ENCODE measurements around the gene TXNL4A. TPM values are rescaled to one million over a fixed set of nuclear protein-coding genes. Genes with fewer than 3 reads are reported as not detected.

Gene TXNL4A
- total and polyA plus RNA-seq, 9 donors: 9.4 to 57.1 (median 42.3) TPM

DNA sequence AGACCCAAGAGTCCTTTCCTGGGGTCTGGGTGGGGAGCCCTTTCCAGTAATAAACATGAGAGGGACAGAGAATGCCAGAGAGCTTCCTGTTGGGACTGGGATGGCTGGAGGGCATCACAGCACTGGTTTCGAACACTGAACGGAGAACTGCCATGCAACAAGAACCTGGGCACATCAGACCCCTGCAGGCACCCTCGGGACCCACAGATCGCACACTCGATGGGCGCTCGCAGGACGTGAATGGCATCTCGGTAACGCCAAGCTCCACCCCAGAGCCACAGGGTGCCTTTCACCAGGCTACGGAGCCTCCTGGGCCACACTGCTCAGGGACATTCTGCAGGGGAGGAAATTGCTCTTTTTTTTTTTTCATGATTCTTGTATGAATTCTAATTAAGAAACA lies 62.1 kb downstream of the TXNL4A start:
- DNase-seq: peak; percentile 9 to 30 (median 14)
- Histone ChIP-seq H3K36me3 (no peaks in the 10 kb centered on the region), H3K27ac (no peak overlapping the region), H3K4me1 (ENCODE audit: insufficient read depth) (peaks cover 13% of the 10 kb centered on the region), H3K4me3 (no peak overlapping the region), H3K9me3 (no peaks in the 10 kb centered on the region), H3K27me3 (no peaks in the 10 kb centered on the region)
- intact Hi-C loops (cut with DNase I): loop anchor here in 1 of 4 donors (10.0 kb wide), 1 partner anchor 108 kb away; the partner anchor contains the start of gene RBFA
- TF ChIP-seq EP300 (IDR thresholded peaks at IDR 0.05): no peak
- TF ChIP-seq POLR2A (IDR thresholded peaks at IDR 0.05): no peak
- TF ChIP-seq, protein P1, sequence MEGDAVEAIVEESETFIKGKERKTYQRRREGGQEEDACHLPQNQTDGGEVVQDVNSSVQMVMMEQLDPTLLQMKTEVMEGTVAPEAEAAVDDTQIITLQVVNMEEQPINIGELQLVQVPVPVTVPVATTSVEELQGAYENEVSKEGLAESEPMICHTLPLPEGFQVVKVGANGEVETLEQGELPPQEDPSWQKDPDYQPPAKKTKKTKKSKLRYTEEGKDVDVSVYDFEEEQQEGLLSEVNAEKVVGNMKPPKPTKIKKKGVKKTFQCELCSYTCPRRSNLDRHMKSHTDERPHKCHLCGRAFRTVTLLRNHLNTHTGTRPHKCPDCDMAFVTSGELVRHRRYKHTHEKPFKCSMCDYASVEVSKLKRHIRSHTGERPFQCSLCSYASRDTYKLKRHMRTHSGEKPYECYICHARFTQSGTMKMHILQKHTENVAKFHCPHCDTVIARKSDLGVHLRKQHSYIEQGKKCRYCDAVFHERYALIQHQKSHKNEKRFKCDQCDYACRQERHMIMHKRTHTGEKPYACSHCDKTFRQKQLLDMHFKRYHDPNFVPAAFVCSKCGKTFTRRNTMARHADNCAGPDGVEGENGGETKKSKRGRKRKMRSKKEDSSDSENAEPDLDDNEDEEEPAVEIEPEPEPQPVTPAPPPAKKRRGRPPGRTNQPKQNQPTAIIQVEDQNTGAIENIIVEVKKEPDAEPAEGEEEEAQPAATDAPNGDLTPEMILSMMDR (IDR thresholded peaks at IDR 0.05): no peak
- 94 to 97% (median 94%) methylated on average over 11 of the region's 11 CpGs for WGBS, 3 donors

DNA sequence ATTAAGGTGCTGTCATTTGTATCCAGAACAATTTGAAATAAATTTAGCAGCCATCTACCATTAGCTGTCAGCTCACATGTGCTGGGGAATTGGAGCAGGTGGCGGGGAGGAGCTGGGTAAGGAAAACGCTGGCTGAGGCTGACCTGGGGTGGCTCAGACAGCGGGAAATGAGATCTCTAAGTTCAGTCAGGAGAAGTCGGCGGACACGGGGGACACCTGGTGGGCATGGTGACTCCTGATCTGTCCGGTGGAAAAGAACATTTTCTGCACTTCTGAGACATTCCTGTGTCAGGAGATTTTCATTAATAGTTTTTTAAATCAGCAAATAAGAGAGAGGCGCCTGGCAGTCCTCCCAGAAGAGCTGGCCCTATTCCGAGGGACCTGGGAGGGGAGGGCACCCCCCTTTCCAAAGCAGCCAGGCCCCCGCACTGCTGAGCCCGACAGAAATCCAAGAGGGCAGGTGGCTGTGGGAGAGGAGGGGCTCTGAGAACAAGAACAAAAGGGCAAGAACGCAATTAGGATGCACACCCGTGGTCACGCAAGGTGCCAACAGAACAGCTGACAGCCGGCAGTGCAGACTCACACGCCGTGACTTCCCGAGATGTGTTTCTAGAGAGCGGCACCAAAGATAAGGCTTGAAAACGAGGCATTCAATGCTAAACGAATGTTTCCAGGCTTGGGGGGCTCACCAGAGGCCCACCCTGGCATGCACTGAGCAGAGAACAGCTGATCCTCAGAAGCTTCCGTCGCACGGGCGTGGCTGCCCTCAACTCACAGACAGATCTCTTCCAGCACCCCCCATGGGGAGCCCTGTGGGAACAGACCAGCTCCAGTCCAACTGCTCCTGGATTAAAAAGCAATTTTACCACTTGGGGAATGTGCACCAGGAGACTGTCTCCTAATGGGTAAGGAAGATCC lies 63.3 kb downstream of the TXNL4A start:
- Histone ChIP-seq H3K27me3 (no peaks in the 10 kb centered on the region), H3K4me3 (no peak overlapping the region), H3K27ac (peak overlapping the region in 1 of 2 donors; percentile 3), H3K9me3 (no peaks in the 10 kb centered on the region), H3K36me3 (no peaks in the 10 kb centered on the region), H3K4me1 (ENCODE audit: insufficient read depth) (peaks cover 13% of the 10 kb centered on the region)
- intact Hi-C loops (cut with DNase I): loop anchor here in 1 of 4 donors (10.0 kb wide), 1 partner anchor 110 kb away; the partner anchor contains the start of gene RBFA
- 14 to 23% (median 22%) methylated on average over 25 of the region's 25 CpGs for WGBS, 3 donors
- peak; percentile 67 to 91 (median 84) for DNase-seq
- TF ChIP-seq, protein P1 (IDR thresholded peaks at IDR 0.05): peak in 1 of 3 donors; percentile 18
- TF ChIP-seq POLR2A (IDR thresholded peaks at IDR 0.05) (no peak), EP300 (IDR thresholded peaks at IDR 0.05) (no peak)

DNA sequence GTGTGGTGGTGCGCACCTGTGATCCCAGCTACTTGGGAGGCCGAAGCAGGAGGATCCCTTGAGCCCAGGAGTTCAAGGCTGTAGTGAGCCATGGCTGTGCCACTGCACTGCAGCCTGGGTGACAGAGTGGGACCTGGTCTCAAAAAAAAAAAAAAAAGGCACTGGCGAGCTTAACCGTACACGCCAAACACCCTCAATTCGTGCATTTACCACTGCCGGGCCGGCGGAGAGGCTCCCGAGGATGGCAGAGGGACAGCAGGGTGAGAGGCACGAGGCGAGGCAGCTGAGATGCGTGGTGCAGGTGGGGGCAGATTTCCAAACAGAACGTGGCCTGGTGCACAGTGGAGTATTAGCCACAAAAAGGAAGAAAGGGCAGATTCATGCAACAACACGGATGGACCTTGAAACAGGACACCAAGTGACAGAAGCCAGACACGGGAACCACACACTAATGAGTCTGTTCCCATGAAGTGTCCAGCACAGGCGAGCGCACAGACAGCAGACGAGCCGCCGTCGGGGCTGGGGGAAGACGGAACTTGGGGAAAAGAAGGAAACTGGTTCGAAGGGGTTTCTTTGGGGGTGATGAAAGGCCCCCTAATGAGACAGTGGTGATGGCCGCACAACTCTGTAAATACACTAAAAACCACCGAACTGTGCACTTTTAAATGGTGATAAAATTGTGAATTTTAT lies 64.3 kb downstream of the TXNL4A start:
- intact Hi-C loops (cut with DNase I): loop anchor here in 1 of 4 donors (10.0 kb wide), 1 partner anchor 111 kb away; the partner anchor contains the start of gene RBFA
- Histone ChIP-seq H3K4me3 (no peak overlapping the region), H3K36me3 (no peaks in the 10 kb centered on the region), H3K27ac (no peak overlapping the region), H3K27me3 (no peaks in the 10 kb centered on the region), H3K9me3 (no peaks in the 10 kb centered on the region), H3K4me1 (ENCODE audit: insufficient read depth) (peaks cover 13% of the 10 kb centered on the region)
- DNase-seq: peak; percentile 6 to 30 (median 16)
- WGBS, 3 donors: 95 to 96% (median 95%) methylated on average over 26 of the region's 26 CpGs
- TF ChIP-seq EP300 (IDR thresholded peaks at IDR 0.05): no peak
- TF ChIP-seq, protein P1 (IDR thresholded peaks at IDR 0.05): no peak
- no peak for TF ChIP-seq POLR2A (IDR thresholded peaks at IDR 0.05)

DNA sequence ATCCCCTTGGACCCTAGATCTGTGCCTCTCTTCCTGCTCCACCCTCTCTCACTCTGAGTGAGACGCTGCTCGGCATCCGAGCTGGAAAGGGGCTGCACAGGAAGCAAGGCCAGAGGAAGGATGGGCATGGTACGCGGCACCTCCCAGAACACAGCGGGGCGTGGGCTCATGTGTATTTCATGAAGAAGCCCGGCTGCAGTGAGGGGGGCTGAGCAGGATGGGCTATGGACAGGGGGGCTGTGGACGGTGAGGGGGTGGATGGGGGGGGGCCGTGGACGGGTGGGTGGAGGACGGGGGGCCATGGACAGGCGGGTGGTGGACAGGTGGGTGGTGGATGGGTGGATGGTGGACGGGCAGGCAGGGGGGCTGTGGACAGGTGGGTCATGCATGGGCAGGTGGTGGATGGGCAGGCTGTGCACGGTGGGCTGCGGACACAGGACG lies 65.4 kb downstream of the TXNL4A start:
- Histone ChIP-seq H3K36me3 (no peaks in the 10 kb centered on the region), H3K27ac (no peak overlapping the region), H3K9me3 (no peaks in the 10 kb centered on the region), H3K27me3 (no peaks in the 10 kb centered on the region), H3K4me1 (ENCODE audit: insufficient read depth) (peaks cover 13% of the 10 kb centered on the region), H3K4me3 (no peak overlapping the region)
- 87 to 91% (median 91%) methylated on average over 17 of the region's 17 CpGs for WGBS, 3 donors
- intact Hi-C loops (cut with DNase I): loop anchor here in 1 of 4 donors (10.0 kb wide), 1 partner anchor 112 kb away; the partner anchor contains the start of gene RBFA
- peak; percentile 7 to 32 (median 18) for DNase-seq
- TF ChIP-seq POLR2A (IDR thresholded peaks at IDR 0.05): no peak

Measured in ovary (tissue), 9 donors.